GM18873 (cell line): ENCODE measurements around the gene BDKRB1.
"Not testable (repeated sequence)": the region's sequence is repeated elsewhere in the genome, so short reads cannot be mapped to it uniquely, and the experiment has no call there.

Experiments used
- ATAC-seq: cut with Tn5 transposase; IDR thresholded peaks from one replicate; pipeline ENCODE4 v1.9.1; 2021; ENCODE audit warnings: mild to moderate bottlenecking, moderate library complexity, moderate number of reproducible peaks; ENCODE audit not compliant: unreplicated experiment, low FRiP score

Gene BDKRB1

GRCh38 chr14:96232506-96232905, 23.5 kb upstream of the BDKRB1 start:
- ATAC-seq: no peak

- no peak for ATAC-seq
Measured at GRCh38 chr14:96233661-96234060, 22.3 kb upstream of the BDKRB1 start.

DNA sequence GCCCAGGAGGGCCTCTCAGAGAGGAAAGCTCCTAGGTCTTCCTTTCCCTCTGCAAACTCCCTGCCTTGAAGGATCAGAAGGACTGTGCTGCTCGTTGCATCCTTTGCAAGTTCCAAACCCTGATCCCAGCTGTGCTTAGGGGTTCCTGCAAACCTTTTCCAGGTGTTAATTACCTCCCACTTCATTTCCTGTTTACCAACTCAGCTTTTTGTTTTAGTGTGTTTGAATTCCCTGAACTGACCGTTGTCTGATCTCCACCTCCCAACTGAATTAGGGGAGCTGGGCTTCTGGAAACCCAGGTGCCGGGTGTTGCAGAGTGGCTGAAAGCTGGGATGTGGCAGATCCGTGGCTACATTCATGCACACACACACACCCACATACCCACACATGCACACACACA, 20.6 kb upstream of the BDKRB1 start:
- no peak for ATAC-seq

GRCh38 chr14:96237641-96238040, 18.4 kb upstream of the BDKRB1 start:
- ATAC-seq: no peak

DNA sequence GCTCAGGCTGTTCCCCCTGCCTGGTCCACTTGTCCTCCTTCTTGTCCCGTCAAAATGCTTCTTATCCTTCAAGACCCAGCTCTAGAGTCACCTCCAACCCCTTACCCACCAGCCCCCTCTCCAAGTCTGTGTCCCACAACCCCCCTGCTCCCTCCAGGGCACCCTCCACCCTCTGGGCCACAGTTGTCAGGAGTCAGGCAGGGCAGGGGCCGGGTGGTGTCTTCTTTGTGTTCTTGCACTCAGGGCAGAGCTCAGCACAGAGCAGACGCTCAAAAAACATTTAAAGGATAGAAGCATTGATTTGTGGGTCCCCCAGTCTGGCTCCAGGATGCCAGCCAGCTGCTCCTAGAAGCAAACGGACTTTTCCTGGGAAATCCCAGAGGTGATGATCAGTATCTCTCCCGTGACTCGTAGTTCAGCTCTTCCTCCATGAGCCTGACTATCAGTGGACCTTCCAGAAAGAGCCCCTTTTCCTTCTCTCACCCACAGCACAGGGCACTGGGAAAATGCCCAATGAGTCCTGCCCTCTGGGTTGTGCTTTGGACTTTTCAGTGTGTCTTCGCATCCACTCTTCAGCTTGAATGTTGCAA, 17.2 kb upstream of the BDKRB1 start:
- ATAC-seq: no peak

DNA sequence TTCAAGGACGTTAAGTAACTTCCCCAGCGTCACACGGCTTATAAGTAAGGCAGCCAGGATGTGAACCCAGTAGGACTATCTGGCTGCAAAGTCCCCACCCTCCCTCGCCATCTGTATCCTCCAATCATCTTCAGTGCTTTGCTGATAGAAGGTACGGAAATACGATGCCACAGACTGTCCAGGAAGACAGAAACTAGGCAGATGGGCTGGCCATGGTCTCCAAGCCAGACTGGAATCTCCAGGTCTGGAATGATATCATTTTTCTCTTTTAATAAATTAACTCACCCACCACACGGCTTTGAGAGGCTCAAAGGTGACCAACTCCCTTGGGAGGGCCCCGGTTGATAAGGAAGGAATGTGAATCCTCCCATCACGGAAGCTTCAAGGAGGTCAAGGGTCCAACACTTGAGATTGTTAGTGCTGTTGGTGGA, 16.3 kb upstream of the BDKRB1 start:
- ATAC-seq: no peak

- no peak for ATAC-seq
Measured at GRCh38 chr14:96240641-96241040, 15.4 kb upstream of the BDKRB1 start.

DNA sequence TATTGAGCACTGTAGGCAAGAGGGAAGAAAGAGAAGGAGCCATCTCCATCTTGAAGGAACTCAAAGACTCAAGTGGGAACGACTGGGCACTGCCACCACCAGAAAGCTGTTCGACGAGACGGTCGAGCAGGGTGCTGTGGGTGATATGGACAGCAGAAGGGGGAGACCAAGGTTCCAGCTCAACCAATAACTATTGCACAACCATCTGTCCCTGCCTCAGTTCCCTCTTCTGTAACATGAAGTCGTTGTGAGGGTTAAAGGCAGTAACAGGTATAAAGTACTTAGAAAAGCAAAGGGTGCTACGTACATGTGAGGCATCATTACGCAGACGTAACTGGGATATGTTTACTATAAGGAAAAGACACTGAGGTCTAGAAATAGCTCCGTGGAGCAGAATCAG, 13.9 kb upstream of the BDKRB1 start:
- ATAC-seq: no peak

GRCh38 chr14:96243785-96244184, 12.2 kb upstream of the BDKRB1 start:
- ATAC-seq: no peak

DNA sequence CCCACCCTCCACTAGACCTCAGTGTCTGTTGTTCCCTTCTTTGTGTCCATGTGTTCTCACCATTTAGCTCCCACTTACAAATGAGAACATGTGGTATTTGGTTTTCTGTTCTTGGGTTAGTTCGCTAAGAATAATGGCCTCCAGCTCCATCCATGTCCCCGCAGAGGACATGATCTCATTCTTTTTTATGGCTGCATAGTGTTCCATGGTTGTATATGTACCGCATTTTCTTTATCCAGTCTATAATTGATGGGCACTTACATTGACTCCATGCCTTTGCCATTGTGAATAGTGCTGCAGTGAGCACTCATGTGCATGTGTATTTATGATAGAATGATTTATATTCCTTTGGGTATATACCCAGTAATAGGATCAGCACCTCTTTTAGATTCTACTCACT, 10.9 kb upstream of the BDKRB1 start:
- not testable (repeated sequence) for ATAC-seq

GRCh38 chr14:96245710-96246538, 10.1 kb upstream of the BDKRB1 start:
- no peak for ATAC-seq

GRCh38 chr14:96246539-96246847, 9.5 kb upstream of the BDKRB1 start:
- ATAC-seq: no peak

GRCh38 chr14:96247031-96247430, 9.0 kb upstream of the BDKRB1 start:
- no peak for ATAC-seq

GRCh38 chr14:96249029-96249428, 7.0 kb upstream of the BDKRB1 start:
- no peak for ATAC-seq

GRCh38 chr14:96250485-96250884, 5.5 kb upstream of the BDKRB1 start:
- ATAC-seq: no peak

DNA sequence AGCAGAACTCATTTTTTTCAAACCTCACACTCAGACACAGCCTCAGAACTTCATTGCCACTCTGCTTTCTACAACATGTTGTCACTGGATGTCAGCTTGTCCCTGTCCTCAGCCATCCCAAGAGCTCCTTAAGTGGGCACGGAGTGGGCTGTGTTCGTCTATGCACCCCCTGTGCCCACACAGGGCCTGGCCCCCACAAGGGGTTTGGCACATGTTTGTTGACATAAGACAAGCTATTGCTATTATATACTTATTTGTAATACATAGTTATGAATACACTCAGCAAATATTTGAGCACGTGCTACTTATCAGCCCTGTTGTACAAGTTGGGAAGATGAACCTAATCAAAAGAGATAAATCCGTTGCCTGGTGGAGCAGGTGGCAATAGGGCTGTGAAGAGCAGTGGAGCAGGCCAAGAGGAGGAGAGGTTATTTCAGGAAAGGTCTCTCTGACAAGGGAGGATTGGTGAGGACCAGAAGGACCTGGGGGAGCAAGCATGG, 4.3 kb upstream of the BDKRB1 start:
- ATAC-seq: no peak

- no peak for ATAC-seq
Measured at GRCh38 chr14:96252323-96252998, 3.5 kb upstream of the BDKRB1 start.

- no peak for ATAC-seq
Measured at GRCh38 chr14:96252999-96253539, 2.9 kb upstream of the BDKRB1 start.

DNA sequence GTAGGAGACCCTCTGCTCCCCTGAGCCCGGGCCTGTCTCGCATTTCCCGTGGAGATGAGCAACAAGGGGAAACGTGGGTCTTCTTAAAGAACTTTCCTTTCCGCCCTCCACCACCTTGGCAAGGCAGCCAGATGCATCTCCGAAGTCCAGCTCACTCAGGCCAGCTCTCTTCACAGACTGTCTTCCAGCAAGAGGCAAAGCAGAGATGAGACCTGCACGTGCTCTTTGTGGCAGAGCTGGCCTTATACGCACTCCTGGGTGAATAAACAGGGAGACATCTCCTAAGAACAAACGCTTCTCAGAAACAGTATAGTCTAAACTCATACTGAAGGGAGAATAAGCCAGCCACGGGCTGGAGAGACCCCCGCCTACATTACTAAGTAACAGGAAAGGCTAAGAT, 1.3 kb upstream of the BDKRB1 start:
- ATAC-seq: no peak

DNA sequence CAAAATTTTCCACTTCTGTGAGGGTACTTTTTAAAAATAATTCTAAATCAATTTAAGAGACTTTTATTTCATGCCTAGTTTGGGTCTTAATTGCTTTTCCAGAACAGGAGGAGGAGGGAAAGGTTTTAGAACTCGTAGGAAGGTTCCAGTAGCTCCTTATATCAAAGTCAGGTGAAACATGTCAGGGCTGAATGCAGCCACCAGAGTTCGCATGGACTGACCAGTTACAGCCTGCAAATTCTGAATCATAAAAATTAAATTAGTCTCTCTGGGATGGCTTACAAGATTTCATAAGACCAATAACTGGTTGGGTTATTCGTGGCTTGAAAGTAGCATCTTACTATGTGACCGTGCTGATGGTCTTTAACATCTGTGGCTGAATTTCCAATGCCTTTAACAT, 397 bp downstream of the BDKRB1 start:
- ATAC-seq: no peak

DNA sequence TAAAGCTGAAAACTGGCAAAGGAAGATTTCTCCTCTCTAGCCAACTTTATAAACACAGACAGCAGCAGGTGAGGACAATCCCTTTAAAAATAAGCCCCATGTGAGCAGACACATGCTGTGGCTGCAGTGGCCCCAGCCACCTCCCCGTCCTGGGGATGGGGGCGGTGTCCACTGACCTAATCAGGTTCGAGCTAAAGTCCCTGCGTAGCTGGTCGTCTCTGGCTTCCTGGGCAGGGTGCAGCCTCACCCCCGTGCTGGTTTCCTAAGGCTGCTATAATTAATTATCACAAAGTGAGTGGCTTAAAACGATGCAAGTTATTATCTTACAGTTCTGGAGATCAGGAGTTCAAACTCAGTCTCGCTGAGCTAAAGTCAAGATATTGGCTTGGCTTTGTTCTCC, 1.0 kb downstream of the BDKRB1 start:
- no peak for ATAC-seq
